Measurements from ENCODE around the gene USP47. TPM values are rescaled to one million over a fixed set of nuclear protein-coding genes. Genes with fewer than 3 reads are reported as not detected.

USP47 gene
- total RNA-seq, 4 donors from 2014 or later, result 84.4 to 222 (median 97.6) TPM

- intact Hi-C loops (cut with DNase I; ENCODE audit: low total_unique reads) (no loop called here), in situ Hi-C loops (cut with MboI; ENCODE audit: low sequenced_read_pairs in 4 of 4) (no loop called here)
- H3K36me3 ChIP-seq, result peaks cover 8 to 89% of the 10 kb centered on the region in 2 donors
- no peaks in the 10 kb centered on the region for H3K4me1 ChIP-seq
- no peak for TF ChIP-seq POLR2A (IDR thresholded peaks at IDR 0.05)
- TF ChIP-seq, protein P1, sequence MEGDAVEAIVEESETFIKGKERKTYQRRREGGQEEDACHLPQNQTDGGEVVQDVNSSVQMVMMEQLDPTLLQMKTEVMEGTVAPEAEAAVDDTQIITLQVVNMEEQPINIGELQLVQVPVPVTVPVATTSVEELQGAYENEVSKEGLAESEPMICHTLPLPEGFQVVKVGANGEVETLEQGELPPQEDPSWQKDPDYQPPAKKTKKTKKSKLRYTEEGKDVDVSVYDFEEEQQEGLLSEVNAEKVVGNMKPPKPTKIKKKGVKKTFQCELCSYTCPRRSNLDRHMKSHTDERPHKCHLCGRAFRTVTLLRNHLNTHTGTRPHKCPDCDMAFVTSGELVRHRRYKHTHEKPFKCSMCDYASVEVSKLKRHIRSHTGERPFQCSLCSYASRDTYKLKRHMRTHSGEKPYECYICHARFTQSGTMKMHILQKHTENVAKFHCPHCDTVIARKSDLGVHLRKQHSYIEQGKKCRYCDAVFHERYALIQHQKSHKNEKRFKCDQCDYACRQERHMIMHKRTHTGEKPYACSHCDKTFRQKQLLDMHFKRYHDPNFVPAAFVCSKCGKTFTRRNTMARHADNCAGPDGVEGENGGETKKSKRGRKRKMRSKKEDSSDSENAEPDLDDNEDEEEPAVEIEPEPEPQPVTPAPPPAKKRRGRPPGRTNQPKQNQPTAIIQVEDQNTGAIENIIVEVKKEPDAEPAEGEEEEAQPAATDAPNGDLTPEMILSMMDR (IDR thresholded peaks at IDR 0.05 in 4 of 5, conservative IDR thresholded peaks at IDR 0.05 in 1 of 5), result no peak
- no peaks in the 10 kb centered on the region for H3K9me3 ChIP-seq
- H3K4me3 ChIP-seq, result no peak overlapping the region
- no peak for ATAC-seq
- H3K27ac ChIP-seq, result no peak overlapping the region
- no peaks in the 10 kb centered on the region for H3K27me3 ChIP-seq
- no peak for DNase-seq
Observed at GRCh38 chr11:11952036-11952435, 110.3 kb downstream of the USP47 start.

DNA sequence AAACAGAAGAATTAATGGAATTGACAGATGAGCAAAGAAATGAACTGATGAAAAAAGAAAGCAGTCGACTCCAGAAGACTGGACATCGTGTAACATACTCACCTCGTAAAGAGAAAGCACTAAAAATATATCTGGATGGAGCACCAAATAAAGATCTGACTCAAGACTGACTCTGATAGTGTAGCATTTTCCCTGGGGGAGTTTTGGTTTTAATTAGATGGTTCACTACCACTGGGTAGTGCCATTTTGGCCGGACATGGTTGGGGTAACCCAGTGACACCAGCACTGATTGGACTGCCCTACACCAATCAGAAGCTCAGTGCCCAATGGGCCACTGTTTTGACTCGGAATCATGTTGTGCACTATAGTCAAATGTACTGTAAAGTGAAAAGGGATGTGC lies 114.2 kb downstream of the USP47 start:
- H3K4me1 ChIP-seq, result no peaks in the 10 kb centered on the region
- no peak for ATAC-seq
- no peak overlapping the region for H3K27ac ChIP-seq
- no peak for TF ChIP-seq POLR2A (IDR thresholded peaks at IDR 0.05)
- TF ChIP-seq, protein P1 (IDR thresholded peaks at IDR 0.05 in 4 of 5, conservative IDR thresholded peaks at IDR 0.05 in 1 of 5), result no peak
- no peaks in the 10 kb centered on the region for H3K9me3 ChIP-seq
- in situ Hi-C loops (cut with MboI; ENCODE audit: low sequenced_read_pairs in 4 of 4) (no loop called here), intact Hi-C loops (cut with DNase I; ENCODE audit: low total_unique reads) (no loop called here)
- no peak overlapping the region for H3K4me3 ChIP-seq
- H3K36me3 ChIP-seq, result peaks cover 8 to 63% of the 10 kb centered on the region in 2 donors
- DNase-seq, result no peak
- no peaks in the 10 kb centered on the region for H3K27me3 ChIP-seq

GRCh38 chr11:11958403-11959231 lies 116.8 kb downstream of the USP47 start:
- peaks cover 0 to 37% of the 10 kb centered on the region in 2 donors for H3K36me3 ChIP-seq

GRCh38 chr11:11959601-11960000 lies 117.8 kb downstream of the USP47 start:
- Histone ChIP-seq H3K4me3 (no peak overlapping the region), H3K9me3 (no peaks in the 10 kb centered on the region), H3K4me1 (no peaks in the 10 kb centered on the region), H3K27me3 (no peaks in the 10 kb centered on the region), H3K36me3 (peaks cover 0 to 27% of the 10 kb centered on the region in 2 donors), H3K27ac (no peak overlapping the region)
- in situ Hi-C loops (cut with MboI; ENCODE audit: low sequenced_read_pairs in 4 of 4), result no loop called here
- DNase-seq (no peak), ATAC-seq (no peak)
- TF ChIP-seq, protein P1 (IDR thresholded peaks at IDR 0.05 in 4 of 5, conservative IDR thresholded peaks at IDR 0.05 in 1 of 5), result no peak
- no peak for TF ChIP-seq POLR2A (IDR thresholded peaks at IDR 0.05)
- intact Hi-C loops (cut with DNase I; ENCODE audit: low total_unique reads), result no loop called here

More at GRCh38 chr11:11958403-11959231, 116.8 kb downstream of the USP47 start:
- no peak for ATAC-seq
- Histone ChIP-seq H3K27ac (no peak overlapping the region), H3K4me3 (no peak overlapping the region), H3K4me1 (no peaks in the 10 kb centered on the region), H3K27me3 (no peaks in the 10 kb centered on the region), H3K9me3 (no peaks in the 10 kb centered on the region)
- DNase-seq, result no peak
- in situ Hi-C loops (cut with MboI; ENCODE audit: low sequenced_read_pairs in 4 of 4) (no loop called here), intact Hi-C loops (cut with DNase I; ENCODE audit: low total_unique reads) (no loop called here)
- TF ChIP-seq, protein P1 (IDR thresholded peaks at IDR 0.05 in 4 of 5, conservative IDR thresholded peaks at IDR 0.05 in 1 of 5), result no peak
- TF ChIP-seq POLR2A (IDR thresholded peaks at IDR 0.05), result no peak

All from gastrocnemius medialis (tissue), 4 donors.